Neural crest cell (in vitro differentiated cells): ENCODE measurements around the gene CHMP1B. TPM values are rescaled to one million over a fixed set of nuclear protein-coding genes. Genes with fewer than 3 reads are reported as not detected.

Experiments used
- DNase-seq: peaks from one replicate; pipeline ENCODE4 v3.0.0; 2021; ENCODE audit warnings: low read depth, mixed read lengths, low spot score
- H3K27ac Mint-ChIP-seq: one replicate; pipeline ENCODE4 v1.8.0; 2021; ENCODE audit warnings: mild to moderate bottlenecking, mixed read lengths; ENCODE audit not compliant: unreplicated experiment
- H3K27me3 Mint-ChIP-seq: 2 replicates; pipeline ENCODE4 v1.8.0; 2021; ENCODE audit warnings: low read depth, mild to moderate bottlenecking, mixed read lengths
- H3K36me3 Mint-ChIP-seq: 2 replicates; pipeline ENCODE4 v1.8.0; 2021; ENCODE audit warnings: low read depth, mild to moderate bottlenecking, mixed read lengths
- H3K4me1 Mint-ChIP-seq: 2 replicates; pipeline ENCODE4 v1.8.0; 2021; ENCODE audit warnings: mixed read lengths
- H3K4me3 Mint-ChIP-seq: one replicate; pipeline ENCODE4 v1.8.0; 2021; ENCODE audit warnings: mild to moderate bottlenecking, mixed read lengths
- H3K9me3 Mint-ChIP-seq: 2 replicates; pipeline ENCODE4 v1.8.0; 2021; ENCODE audit warnings: mixed read lengths
- CTCF ChIP-seq: fragments of 200-600 bp; sonication (generic); conservative IDR thresholded peaks from 2 replicates; pipeline ENCODE4 v1.5.0; 2021; ENCODE audit warnings: antibody characterized with exemption, mild to moderate bottlenecking
- long read RNA-seq: library from polyadenylated mRNA; unstranded; transcript quantifications from one replicate; pipeline ENCODE4 v2.0.0, GENCODE V29; 2020
- total RNA-seq: library from RNA; stranded (reverse); gene quantifications from 2 replicates; pipeline ENCODE4 v1.2.1, GENCODE V29; 2021

The CHMP1B gene
- total RNA-seq: 23.7 TPM in 2 replicates
- long read RNA-seq, transcript CHMP1B-201 (1 exons, 3,054 nt): major isoform, 93 of 93 reads
- long read RNA-seq, partial matches to known transcripts: 0 of 93 reads
- long read RNA-seq, other reads (novel, unspliced or antisense): 0 of 93 reads

- Mint-ChIP-seq H3K27ac (peak within 1 kb of the TSS; percentile 100), H3K9me3 (no peaks in the 10 kb centered on the region), H3K27me3 (no peaks in the 10 kb centered on the region), H3K4me1 (peaks cover 30% of the 10 kb centered on the region), H3K4me3 (peak within 1 kb of the TSS; percentile 99), H3K36me3 (no peaks in the 10 kb centered on the region)
- TF ChIP-seq CTCF: no peak
- peak; percentile 92 for DNase-seq
These were observed at the start of gene CHMP1B for GRCh38 chr18:11851146-11851805. TSS of gene CHMP1B (plus strand) at chr18:11851413. CDS start at chr18:11851512, 99 bp downstream.

GRCh38 chr18:11801573-11801972, 49.6 kb upstream of the CHMP1B start:
- H3K27ac Mint-ChIP-seq: no peak overlapping the region
- H3K4me3 Mint-ChIP-seq: no peak overlapping the region
- no peak for DNase-seq
- no peaks in the 10 kb centered on the region for H3K9me3 Mint-ChIP-seq
- H3K4me1 Mint-ChIP-seq: peaks cover 22% of the 10 kb centered on the region
- H3K27me3 Mint-ChIP-seq: no peaks in the 10 kb centered on the region
- no peak for TF ChIP-seq CTCF
- peaks cover under 1% of the 10 kb centered on the region for H3K36me3 Mint-ChIP-seq

GRCh38 chr18:11802158-11802557, 49.1 kb upstream of the CHMP1B start:
- no peaks in the 10 kb centered on the region for H3K27me3 Mint-ChIP-seq
- no peak overlapping the region for H3K4me3 Mint-ChIP-seq
- no peak for TF ChIP-seq CTCF
- no peak for DNase-seq
- H3K36me3 Mint-ChIP-seq: no peaks in the 10 kb centered on the region
- no peaks in the 10 kb centered on the region for H3K9me3 Mint-ChIP-seq
- no peak overlapping the region for H3K27ac Mint-ChIP-seq
- peaks cover 22% of the 10 kb centered on the region for H3K4me1 Mint-ChIP-seq

- no peak for DNase-seq
- no peak for TF ChIP-seq CTCF
- H3K9me3 Mint-ChIP-seq: no peaks in the 10 kb centered on the region
- no peaks in the 10 kb centered on the region for H3K27me3 Mint-ChIP-seq
- H3K4me1 Mint-ChIP-seq: peaks cover 21% of the 10 kb centered on the region
- H3K27ac Mint-ChIP-seq: no peak overlapping the region
- H3K4me3 Mint-ChIP-seq: no peak overlapping the region
- no peaks in the 10 kb centered on the region for H3K36me3 Mint-ChIP-seq
These were observed 48.6 kb upstream of the CHMP1B start for GRCh38 chr18:11802586-11802985.

GRCh38 chr18:11807233-11807632, 44.0 kb upstream of the CHMP1B start:
- peaks cover 3% of the 10 kb centered on the region for H3K4me1 Mint-ChIP-seq
- H3K4me3 Mint-ChIP-seq: no peak overlapping the region
- no peak for DNase-seq
- no peak for TF ChIP-seq CTCF
- H3K27me3 Mint-ChIP-seq: no peaks in the 10 kb centered on the region
- H3K27ac Mint-ChIP-seq: no peak overlapping the region
- H3K36me3 Mint-ChIP-seq: no peaks in the 10 kb centered on the region
- no peaks in the 10 kb centered on the region for H3K9me3 Mint-ChIP-seq
